Measurements from ENCODE around the gene NIM1K. TPM values are rescaled to one million over a fixed set of nuclear protein-coding genes. Genes with fewer than 3 reads are reported as not detected.
"Not testable (repeated sequence)": the region's sequence is repeated elsewhere in the genome, so short reads cannot be mapped to it uniquely, and the experiment has no call there.

Gene NIM1K
- total RNA-seq, 2 experiments from 2014 or later = 0.75 to 1.00 TPM

DNA sequence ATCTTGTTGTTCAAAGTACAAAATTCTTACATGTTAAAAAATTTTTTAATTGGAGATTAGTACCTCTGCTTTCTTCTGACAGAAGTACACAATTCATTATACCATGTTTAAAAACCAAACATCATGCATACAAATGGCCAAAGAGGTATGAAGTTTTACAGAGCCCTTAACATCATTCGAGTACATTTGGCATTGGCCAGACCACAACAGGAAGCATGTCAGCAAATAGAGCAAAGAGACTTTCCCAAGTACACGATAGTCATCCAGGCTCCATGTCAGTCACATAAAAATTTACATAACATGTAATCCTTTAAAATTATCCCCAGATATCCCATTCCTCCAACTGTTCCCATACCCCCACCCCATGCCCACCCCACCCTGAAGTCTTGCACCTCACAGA, 98.7 kb downstream of the NIM1K start:
- Mint-ChIP-seq H3K9me3 (no peaks in the 10 kb centered on the region), H3K4me3 (no peak overlapping the region), H3K36me3 (peaks cover 76% of the 10 kb centered on the region), H3K27ac (no peak overlapping the region), H3K4me1 (ENCODE audit: low read depth) (no peaks in the 10 kb centered on the region), H3K27me3 (no peaks in the 10 kb centered on the region)
- ChIA-PET POLR2A (no interaction called here), CTCF (no interaction called here)
- intact Hi-C loops (cut with micrococcal nuclease) = no loop called here
- DNase-seq = no peak

GRCh38 chr5:43294226-43294625, 102.2 kb downstream of the NIM1K start:
- H3K36me3 Mint-ChIP-seq = peaks cover 83% of the 10 kb centered on the region
- no peak for DNase-seq
- no peaks in the 10 kb centered on the region for H3K27me3 Mint-ChIP-seq
- ChIA-PET CTCF (interaction anchor here (0.7 to 2.2 kb wide), 2 partner anchors 95 to 190 kb away, joined by 3 to 9 read pairs; no protein-coding TSS in a partner anchor), POLR2A (no interaction called here)
- H3K4me3 Mint-ChIP-seq = no peak overlapping the region
- intact Hi-C loops (cut with micrococcal nuclease) = no loop called here
- peaks cover 7% of the 10 kb centered on the region for H3K4me1 Mint-ChIP-seq (ENCODE audit: low read depth)
- no peak overlapping the region for H3K27ac Mint-ChIP-seq
- H3K9me3 Mint-ChIP-seq = no peaks in the 10 kb centered on the region

DNA sequence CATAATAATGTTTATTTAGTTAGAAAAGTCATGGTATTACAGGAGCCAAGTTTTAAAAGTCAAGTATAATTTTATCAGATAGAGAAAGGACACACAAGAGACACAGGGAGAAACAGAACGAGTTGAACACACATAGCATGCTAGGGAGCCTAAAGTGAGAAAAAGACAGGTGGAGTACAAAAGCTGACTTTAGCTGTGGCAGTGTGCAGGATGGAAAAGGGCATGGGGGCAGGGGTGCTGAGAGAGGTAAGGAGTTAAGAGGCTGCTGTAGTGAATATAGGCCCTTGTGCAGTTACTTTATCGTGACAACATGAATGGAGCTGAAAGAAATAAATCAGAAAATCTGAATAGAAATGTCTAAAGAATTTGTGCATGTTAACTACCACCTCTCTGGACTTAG, 103.2 kb downstream of the NIM1K start:
- H3K27ac Mint-ChIP-seq = no peak overlapping the region
- CTCF ChIA-PET = interaction anchor here (0.9 to 2.2 kb wide), 2 partner anchors 94 to 176 kb away, joined by 3 to 9 read pairs; no protein-coding TSS in a partner anchor
- peaks cover 83% of the 10 kb centered on the region for H3K36me3 Mint-ChIP-seq
- H3K4me3 Mint-ChIP-seq = no peak overlapping the region
- intact Hi-C loops (cut with micrococcal nuclease) = no loop called here
- POLR2A ChIA-PET = interaction anchor here (1.1 kb wide), 1 partner anchor 12 kb away, joined by 4 read pairs; no protein-coding TSS in a partner anchor
- H3K9me3 Mint-ChIP-seq = no peaks in the 10 kb centered on the region
- H3K4me1 Mint-ChIP-seq (ENCODE audit: low read depth) = peaks cover 10% of the 10 kb centered on the region
- no peaks in the 10 kb centered on the region for H3K27me3 Mint-ChIP-seq
- DNase-seq = no peak

DNA sequence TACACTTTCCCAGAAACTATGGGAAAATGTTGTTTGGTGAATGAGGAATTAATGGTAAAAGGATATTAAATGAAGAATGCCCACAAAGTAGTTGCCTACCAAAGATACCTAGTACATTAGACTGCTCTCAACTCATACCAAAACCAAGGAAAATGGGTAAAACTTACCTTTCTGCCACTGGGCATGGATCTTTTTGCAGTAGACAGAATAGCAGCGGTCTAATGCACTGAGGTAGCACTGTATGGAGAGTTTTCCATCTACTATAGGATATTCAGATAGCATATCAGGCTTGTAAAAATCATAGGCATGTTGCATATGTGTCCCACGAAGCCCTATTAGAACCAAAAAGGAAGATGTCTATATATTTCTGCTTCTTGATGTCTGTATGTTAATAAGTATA, 104.8 kb downstream of the NIM1K start:
- ChIA-PET CTCF (interaction anchor here (1.3 kb wide), 1 partner anchor 93 kb away, joined by 5 read pairs; no protein-coding TSS in a partner anchor), POLR2A (no interaction called here)
- Mint-ChIP-seq H3K9me3 (no peaks in the 10 kb centered on the region), H3K4me1 (ENCODE audit: low read depth) (peaks cover 22% of the 10 kb centered on the region), H3K4me3 (no peak overlapping the region), H3K36me3 (peaks cover 80% of the 10 kb centered on the region), H3K27ac (no peak overlapping the region), H3K27me3 (no peaks in the 10 kb centered on the region)
- no peak for DNase-seq
- intact Hi-C loops (cut with micrococcal nuclease) = no loop called here

- H3K36me3 Mint-ChIP-seq = peaks cover 82% of the 10 kb centered on the region
- H3K27ac Mint-ChIP-seq = no peak overlapping the region
- no peak for DNase-seq
- ChIA-PET POLR2A (no interaction called here), CTCF (interaction anchor here (1.0 to 1.3 kb wide), 3 partner anchors 91 to 233 kb away, joined by 3 to 6 read pairs (median 5); no protein-coding TSS in a partner anchor)
- no peak overlapping the region for H3K4me3 Mint-ChIP-seq
- no peaks in the 10 kb centered on the region for H3K27me3 Mint-ChIP-seq
- intact Hi-C loops (cut with micrococcal nuclease) = no loop called here
- peaks cover 36% of the 10 kb centered on the region for H3K4me1 Mint-ChIP-seq (ENCODE audit: low read depth)
- no peaks in the 10 kb centered on the region for H3K9me3 Mint-ChIP-seq
Measured at GRCh38 chr5:43298443-43298842, 106.4 kb downstream of the NIM1K start.

DNA sequence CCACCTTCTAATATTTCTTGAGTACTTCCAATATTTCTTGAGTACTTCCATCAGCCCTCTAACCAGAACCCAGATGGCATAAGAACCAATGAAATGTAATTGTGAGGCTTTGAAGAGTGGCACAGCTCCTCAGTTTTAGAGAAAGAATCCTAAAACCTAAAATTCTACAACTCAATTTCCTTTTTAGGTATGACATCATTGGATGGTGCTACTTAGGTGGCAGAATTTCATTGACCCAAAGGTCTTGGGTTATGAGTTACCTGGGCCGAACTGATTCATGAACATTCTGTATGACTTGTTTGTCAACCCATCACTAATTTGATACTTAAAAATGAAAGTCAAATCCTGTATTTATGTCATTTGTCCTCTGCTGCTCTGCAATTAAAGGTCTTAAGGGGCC, 108.1 kb downstream of the NIM1K start:
- ChIA-PET CTCF (no interaction called here), POLR2A (interaction anchor here (1.2 kb wide), 1 partner anchor 11 kb away, joined by 3 read pairs; no protein-coding TSS in a partner anchor)
- intact Hi-C loops (cut with micrococcal nuclease) = no loop called here
- no peak overlapping the region for H3K27ac Mint-ChIP-seq
- H3K4me1 Mint-ChIP-seq (ENCODE audit: low read depth) = peaks cover 50% of the 10 kb centered on the region
- DNase-seq = no peak
- no peaks in the 10 kb centered on the region for H3K9me3 Mint-ChIP-seq
- H3K4me3 Mint-ChIP-seq = no peak overlapping the region
- H3K36me3 Mint-ChIP-seq = peaks cover 82% of the 10 kb centered on the region
- no peaks in the 10 kb centered on the region for H3K27me3 Mint-ChIP-seq

GRCh38 chr5:43301653-43302091, 109.6 kb downstream of the NIM1K start:
- Mint-ChIP-seq H3K4me3 (no peak overlapping the region), H3K27me3 (no peaks in the 10 kb centered on the region), H3K36me3 (peaks cover 75% of the 10 kb centered on the region), H3K9me3 (no peaks in the 10 kb centered on the region), H3K27ac (no peak overlapping the region), H3K4me1 (ENCODE audit: low read depth) (peaks cover 62% of the 10 kb centered on the region)
- ChIA-PET CTCF (interaction anchor here (1.0 kb wide), 1 partner anchor 88 kb away, joined by 4 read pairs; no protein-coding TSS in a partner anchor), POLR2A (interaction anchor here (0.6 kb wide), 1 partner anchor 9 kb away, joined by 3 read pairs; no protein-coding TSS in a partner anchor)
- intact Hi-C loops (cut with micrococcal nuclease) = no loop called here
- DNase-seq = no peak

DNA sequence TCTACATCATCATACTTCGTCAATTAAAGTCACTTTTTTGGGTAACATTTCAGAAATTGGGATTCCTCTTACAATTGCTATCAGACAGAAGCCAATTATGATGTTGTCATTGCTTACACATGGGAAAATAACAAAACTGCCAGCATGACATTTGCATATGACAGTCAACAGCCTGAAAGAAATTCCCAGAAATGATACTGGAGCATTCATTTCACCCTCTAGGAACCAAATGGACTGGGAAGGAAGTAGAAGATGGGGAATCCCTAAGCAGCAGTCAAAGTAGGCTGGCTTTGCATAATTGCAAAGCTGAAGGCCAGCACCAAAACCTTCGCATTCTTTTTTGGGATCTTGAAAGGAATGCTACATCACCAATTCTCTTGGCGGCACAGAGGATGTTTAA, 110.5 kb downstream of the NIM1K start:
- peaks cover 69% of the 10 kb centered on the region for H3K4me1 Mint-ChIP-seq (ENCODE audit: low read depth)
- peaks cover 71% of the 10 kb centered on the region for H3K36me3 Mint-ChIP-seq
- H3K4me3 Mint-ChIP-seq = no peak overlapping the region
- intact Hi-C loops (cut with micrococcal nuclease) = no loop called here
- CTCF ChIA-PET = interaction anchor here (0.9 to 2.1 kb wide), 3 partner anchors 10 to 87 kb away, joined by 3 to 8 read pairs (median 4); partner anchors contain the start of gene HMGCS1
- no peak overlapping the region for H3K27ac Mint-ChIP-seq
- POLR2A ChIA-PET = no interaction called here
- no peaks in the 10 kb centered on the region for H3K27me3 Mint-ChIP-seq
- H3K9me3 Mint-ChIP-seq = no peaks in the 10 kb centered on the region
- no peak for DNase-seq

DNA sequence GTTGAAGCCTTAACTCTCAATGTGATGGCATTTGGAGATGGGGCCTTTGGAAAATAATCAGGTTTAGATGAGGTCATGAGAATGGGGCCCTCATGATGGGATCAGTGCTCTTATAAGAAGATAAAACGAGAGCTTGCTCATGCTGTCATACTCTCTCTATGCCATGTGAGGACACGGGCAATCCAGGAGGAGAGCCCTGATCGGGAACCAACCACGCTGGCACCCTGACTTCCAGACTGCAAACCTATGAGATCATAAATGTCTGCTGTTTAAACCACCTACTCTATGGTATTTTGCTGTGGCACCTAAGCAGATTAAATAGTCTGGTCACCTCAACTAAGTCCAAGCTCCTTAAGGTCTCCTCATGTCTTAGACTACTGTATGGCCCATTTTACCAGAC, 111.2 kb downstream of the NIM1K start:
- H3K4me3 Mint-ChIP-seq = no peak overlapping the region
- POLR2A ChIA-PET = interaction anchor here (1.0 to 2.9 kb wide), 2 partner anchors 12 to 194 kb away, joined by 3 to 13 read pairs; no protein-coding TSS in a partner anchor
- H3K27me3 Mint-ChIP-seq = no peaks in the 10 kb centered on the region
- no peaks in the 10 kb centered on the region for H3K9me3 Mint-ChIP-seq
- no peak for DNase-seq
- intact Hi-C loops (cut with micrococcal nuclease) = no loop called here
- peak overlapping the region; percentile 84 for H3K27ac Mint-ChIP-seq
- peaks cover 71% of the 10 kb centered on the region for H3K36me3 Mint-ChIP-seq
- CTCF ChIA-PET = interaction anchor here (1.2 to 2.1 kb wide), 4 partner anchors 10 to 198 kb away, joined by 3 to 8 read pairs (median 6); partner anchors contain the start of gene HMGCS1
- peaks cover 72% of the 10 kb centered on the region for H3K4me1 Mint-ChIP-seq (ENCODE audit: low read depth)

GRCh38 chr5:43304525-43304924, 112.5 kb downstream of the NIM1K start:
- Mint-ChIP-seq H3K27ac (peak overlapping the region; percentile 84), H3K9me3 (no peaks in the 10 kb centered on the region), H3K36me3 (peaks cover 69% of the 10 kb centered on the region), H3K27me3 (no peaks in the 10 kb centered on the region), H3K4me3 (peak overlapping the region; percentile 32), H3K4me1 (ENCODE audit: low read depth) (peaks cover 81% of the 10 kb centered on the region)
- DNase-seq = no peak
- ChIA-PET CTCF (interaction anchor here (0.6 to 2.4 kb wide), 9 partner anchors 8 to 237 kb away, joined by 3 to 8 read pairs (median 5); partner anchors contain the start of genes HMGCS1 and TMEM267), POLR2A (interaction anchor here (0.9 to 2.9 kb wide), 5 partner anchors 9 to 195 kb away, joined by 3 to 13 read pairs (median 5); partner anchors contain the start of genes HMGCS1 and TMEM267)
- intact Hi-C loops (cut with micrococcal nuclease) = loop anchor here (1.0 to 2.0 kb wide), 7 partner anchors 11 to 264 kb away; partner anchors contain the start of gene ANXA2R

GRCh38 chr5:43305948-43306565, 114.0 kb downstream of the NIM1K start:
- Mint-ChIP-seq H3K4me1 (ENCODE audit: low read depth) (peaks cover 84% of the 10 kb centered on the region), H3K27me3 (no peaks in the 10 kb centered on the region), H3K4me3 (peak overlapping the region; percentile 2), H3K27ac (peak overlapping the region; percentile 78), H3K36me3 (peaks cover 68% of the 10 kb centered on the region), H3K9me3 (no peaks in the 10 kb centered on the region)
- ChIA-PET CTCF (interaction anchor here (0.7 to 3.5 kb wide), 14 partner anchors 10 to 265 kb away, joined by 3 to 24 read pairs (median 4); partner anchors contain the start of gene TMEM267), POLR2A (interaction anchor here (1.3 to 2.8 kb wide), 3 partner anchors 8 to 240 kb away, joined by 4 to 11 read pairs (median 4); partner anchors contain the start of gene HMGCS1)
- no peak for DNase-seq
- intact Hi-C loops (cut with micrococcal nuclease) = loop anchor here (1.0 to 2.0 kb wide), 2 partner anchors 83 to 241 kb away; no protein-coding TSS in a partner anchor

DNA sequence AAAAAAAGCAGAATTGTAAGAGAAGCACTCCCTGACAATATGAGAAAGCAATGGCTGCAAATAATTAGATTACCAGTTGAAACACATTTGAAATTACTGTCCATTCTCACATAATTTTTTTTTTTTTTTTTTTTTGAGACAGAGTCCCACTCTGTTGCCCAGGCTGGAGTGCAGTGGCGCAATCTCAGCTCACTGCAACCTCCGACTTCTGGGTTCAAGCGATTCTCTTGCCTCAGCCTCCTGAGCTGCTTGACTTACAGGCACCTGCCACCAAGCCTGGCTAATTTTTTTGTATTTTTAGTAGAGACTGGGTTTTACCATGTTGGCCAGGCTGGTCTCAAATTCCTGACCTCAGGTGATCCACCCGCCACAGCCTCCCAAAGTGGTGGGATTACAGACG, 114.9 kb downstream of the NIM1K start:
- peaks cover 69% of the 10 kb centered on the region for H3K36me3 Mint-ChIP-seq
- H3K4me1 Mint-ChIP-seq (ENCODE audit: low read depth) = peaks cover 84% of the 10 kb centered on the region
- CTCF ChIA-PET = interaction anchor here (1.1 to 3.5 kb wide), 4 partner anchors 10 to 196 kb away, joined by 4 to 24 read pairs (median 6); no protein-coding TSS in a partner anchor
- not testable (repeated sequence) for H3K9me3 Mint-ChIP-seq, DNase-seq, H3K27me3 Mint-ChIP-seq, H3K4me3 Mint-ChIP-seq
- intact Hi-C loops (cut with micrococcal nuclease) = loop anchor here (1.0 kb wide), 1 partner anchor 82 kb away; no protein-coding TSS in a partner anchor
- POLR2A ChIA-PET = interaction anchor here (1.5 kb wide), 1 partner anchor 240 kb away, joined by 4 read pairs; no protein-coding TSS in a partner anchor
- H3K27ac Mint-ChIP-seq = peak overlapping the region; percentile 78
